ENCODE measurements around the gene ACTN4. TPM values are rescaled to one million over a fixed set of nuclear protein-coding genes. Genes with fewer than 3 reads are reported as not detected.

ACTN4 gene
- total and polyA plus RNA-seq, 2 of the 4 experiments (the other 2 are of a cell fraction) = 541 to 659 TPM

DNA sequence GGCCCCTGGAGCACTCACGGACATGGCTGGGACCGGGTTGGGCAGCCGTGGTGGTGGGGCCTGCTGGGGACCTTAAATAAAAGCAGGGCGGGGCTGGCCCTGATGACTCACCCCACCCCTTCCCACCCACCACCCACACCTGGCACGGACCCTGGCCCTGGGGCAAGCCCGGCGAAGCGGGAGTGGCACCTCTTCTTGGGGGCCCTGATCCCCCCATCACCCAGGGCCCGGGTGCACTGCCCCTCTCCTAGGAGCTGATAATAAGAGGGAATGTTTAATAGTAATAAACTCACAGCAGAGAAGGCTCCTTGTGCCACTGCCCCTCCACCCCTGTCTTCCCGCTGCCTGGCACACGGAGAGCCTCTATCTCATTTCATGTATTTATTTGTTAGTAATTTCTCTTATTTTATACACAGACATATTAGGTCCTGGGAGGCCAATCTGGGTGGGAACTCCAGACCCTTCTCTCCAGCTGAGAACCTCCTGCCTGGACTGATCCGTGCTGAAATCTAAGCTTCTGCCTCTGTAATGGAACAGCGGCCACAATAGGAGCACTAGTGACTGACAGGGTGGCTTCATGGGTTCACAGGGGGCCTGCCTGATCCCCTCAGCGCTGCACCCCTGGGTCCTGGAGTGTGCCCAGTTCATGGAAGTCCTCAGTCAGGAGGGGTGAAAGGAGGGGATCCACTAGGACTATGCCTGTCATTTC, 126.2 kb downstream of the ACTN4 start, which contains the start of gene LGALS7:
Gene LGALS7, minus strand, starts transcription at position 49 of the 709 bp plus-strand sequence. Its CDS starts 25 bp downstream, at position 24.
- H2BK20ac ChIP-seq (ENCODE audit: low read depth, low read length) = no peak within 1 kb of the TSS
- H3K27ac ChIP-seq (ENCODE audit: insufficient read depth, low read length) = no peak within 1 kb of the TSS
- H3K18ac ChIP-seq (ENCODE audit: low read depth, low read length) = no peak within 1 kb of the TSS
- H2BK120ac ChIP-seq (ENCODE audit: low read depth, low read length) = no peak within 1 kb of the TSS
- no peak within 1 kb of the TSS for H4K91ac ChIP-seq (ENCODE audit: insufficient read depth, low read depth, low read length)
- ATAC-seq (ENCODE audit: low read depth) (no peak), DNase-seq (no peak)
- H4K20me1 ChIP-seq (ENCODE audit: insufficient read depth, low read length) = no peaks in the 10 kb centered on the region
- intact Hi-C loops (cut with micrococcal nuclease) = no loop called here
- H3K9ac ChIP-seq (ENCODE audit: low read depth, low read length) = no peak within 1 kb of the TSS
- no peak within 1 kb of the TSS for H3K4ac ChIP-seq (ENCODE audit: low read depth, low read length)
- H4K8ac ChIP-seq (ENCODE audit: low read depth in 2 of 2, low read length in 2 of 2) = no peak within 1 kb of the TSS
- 43% methylated on average over 2 of the region's 14 CpGs; no CpG with 5 or more reads in 1 of the 2 experiments for WGBS, 2 experiments (ENCODE audit: extremely low coverage in 2 of 2, insufficient read length in 1 of 2)
- POLR2A ChIA-PET (ENCODE audit: unreplicated experiment) = no interaction called here
- BruUV-seq (replicated peaks) = no TSS peak
- H2AK5ac ChIP-seq (ENCODE audit: low read depth, low read length) = no peak within 1 kb of the TSS
- H3K27me3 ChIP-seq (ENCODE audit: control insufficient read depth, insufficient read depth, low read length) = peaks cover under 1% of the 10 kb centered on the region; the same call in 1 of the 2 replicates
- no peaks in the 10 kb centered on the region for H3K9me1 ChIP-seq (ENCODE audit: insufficient read depth, low read length)
- no peaks in the 10 kb centered on the region for H3K79me1 ChIP-seq (ENCODE audit: low read depth in 1 of 2, low read length in 2 of 2)
- H3K36me3 ChIP-seq (ENCODE audit: control insufficient read depth, insufficient read depth, low read length) = no peaks in the 10 kb centered on the region
- dilution Hi-C loops (cut with HindIII; ENCODE audit: low sequenced_read_pairs, unreplicated experiment) = no loop called here
- no peak for TF ChIP-seq POLR2A (IDR thresholded peaks at IDR 0.05; ENCODE audit: low read depth, low read length)
- TF ChIP-seq CEBPB (IDR thresholded peaks at IDR 0.05; ENCODE audit: low read depth, low read length) = no peak
- TF ChIP-seq MAFK (IDR thresholded peaks at IDR 0.05; ENCODE audit: low read depth, low read length) = no peak
- TF ChIP-seq MAZ (IDR thresholded peaks at IDR 0.05; ENCODE audit: borderline replicate concordance, low read depth, low read length) = no peak
- TF ChIP-seq RFX5 (IDR thresholded peaks at IDR 0.05; ENCODE audit: low read depth, low read length) = no peak
- no peaks in the 10 kb centered on the region for H3K4me1 ChIP-seq (ENCODE audit: control insufficient read depth, insufficient read depth, low read length)
- H4K5ac ChIP-seq (ENCODE audit: low read depth, low read length) = no peak within 1 kb of the TSS
- in situ Hi-C loops (cut with MboI; ENCODE audit: low sequenced_read_pairs) = no loop called here
- H3K56ac ChIP-seq (ENCODE audit: extremely low read depth, insufficient read depth, low read length) = no peak within 1 kb of the TSS
- CTCF ChIA-PET = no interaction called here
- no peak within 1 kb of the TSS for H2BK15ac ChIP-seq (ENCODE audit: low read depth, low read length)
- H2AK9ac ChIP-seq (replicated peaks; ENCODE audit: low read depth, low read length, poor library complexity) = no peak within 1 kb of the TSS
- no peak within 1 kb of the TSS for H3K4me3 ChIP-seq (ENCODE audit: insufficient read depth, low read depth, low read length)
- no peak within 1 kb of the TSS for H3K14ac ChIP-seq (replicated peaks; ENCODE audit: low read depth, low read length)
- no peak within 1 kb of the TSS for H3K4me2 ChIP-seq (ENCODE audit: low read depth, low read length)
- no peak within 1 kb of the TSS for H2BK5ac ChIP-seq (ENCODE audit: low read depth, low read length, poor library complexity, severe bottlenecking)
- H3K23ac ChIP-seq (ENCODE audit: low read depth, low read length) = no peak within 1 kb of the TSS
- no peaks in the 10 kb centered on the region for H3K9me3 ChIP-seq (ENCODE audit: control insufficient read depth, insufficient read depth, low read length)
- peak within 1 kb of the TSS; percentile 41 for H2AFZ ChIP-seq (replicated peaks; ENCODE audit: low read length, poor library complexity)

All from IMR-90 (cell line).